Stimulated activated CD8-positive, alpha-beta memory T cell treated with anti-CD3 and anti-CD28 coated beads, Interleukin-2, amount 100 ng/mL, for 1 hour (primary cell): ENCODE measurements around the gene DHX35.
"Not testable (repeated sequence)": the region's sequence is repeated elsewhere in the genome, so short reads cannot be mapped to it uniquely, and the experiment has no call there.

Source experiments
- DNase-seq, 2 donors: peaks; one replicate each; pipeline ENCODE4 v3.0.0-alpha.2; 2020; ENCODE audit warnings: low read depth in 2 of 2

Gene DHX35

DNA sequence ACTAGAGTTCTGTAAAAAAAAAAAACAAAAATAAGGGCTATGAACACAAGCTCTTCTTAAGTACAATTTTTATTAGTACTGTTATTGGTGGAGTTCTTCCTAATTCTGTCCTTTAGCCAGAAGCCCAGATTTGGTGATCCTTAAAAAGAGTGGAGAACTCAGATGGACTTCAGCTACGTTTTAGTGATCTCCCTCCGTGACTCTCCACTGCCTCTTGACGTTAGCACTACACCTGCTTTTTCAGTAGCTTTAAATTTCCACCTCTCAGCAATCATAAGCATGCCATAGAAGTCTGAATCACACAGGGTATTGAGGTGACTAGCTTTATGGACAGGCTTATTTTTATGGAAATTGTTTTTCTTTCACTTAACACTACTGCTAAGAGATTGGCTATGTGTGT lies 17.7 kb downstream of the DHX35 start:
- DNase-seq: no peak

- DNase-seq: no peak
Observed at GRCh38 chr20:38982291-38982690, 20.1 kb downstream of the DHX35 start.

GRCh38 chr20:38985060-38985459 lies 22.9 kb downstream of the DHX35 start:
- no peak for DNase-seq

- DNase-seq: no peak
Observed at GRCh38 chr20:38985603-38986170, 23.5 kb downstream of the DHX35 start.

- DNase-seq: no peak
Observed at GRCh38 chr20:38986663-38987062, 24.5 kb downstream of the DHX35 start.

DNA sequence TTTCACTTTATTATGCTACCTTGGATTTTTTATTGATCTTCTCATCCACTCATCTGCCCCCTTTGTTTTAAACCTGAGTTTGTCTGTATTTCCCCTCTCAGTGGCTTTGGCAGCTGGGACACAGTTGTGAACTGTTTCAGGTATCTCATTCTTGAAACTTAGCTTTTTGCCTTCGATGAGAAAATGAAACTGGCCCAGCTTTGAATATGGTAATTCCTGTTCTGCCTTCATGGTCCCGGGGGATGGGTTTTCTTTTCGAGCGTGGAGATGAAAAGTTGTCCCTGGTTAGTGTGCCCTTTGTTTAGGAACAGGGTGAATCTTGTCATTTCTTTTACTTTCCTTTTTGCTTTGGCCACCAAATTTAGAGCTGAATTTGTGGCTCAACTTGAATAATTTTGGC lies 25.6 kb downstream of the DHX35 start:
- no peak for DNase-seq

GRCh38 chr20:38990728-38991127 lies 28.6 kb downstream of the DHX35 start:
- DNase-seq: no peak

DNA sequence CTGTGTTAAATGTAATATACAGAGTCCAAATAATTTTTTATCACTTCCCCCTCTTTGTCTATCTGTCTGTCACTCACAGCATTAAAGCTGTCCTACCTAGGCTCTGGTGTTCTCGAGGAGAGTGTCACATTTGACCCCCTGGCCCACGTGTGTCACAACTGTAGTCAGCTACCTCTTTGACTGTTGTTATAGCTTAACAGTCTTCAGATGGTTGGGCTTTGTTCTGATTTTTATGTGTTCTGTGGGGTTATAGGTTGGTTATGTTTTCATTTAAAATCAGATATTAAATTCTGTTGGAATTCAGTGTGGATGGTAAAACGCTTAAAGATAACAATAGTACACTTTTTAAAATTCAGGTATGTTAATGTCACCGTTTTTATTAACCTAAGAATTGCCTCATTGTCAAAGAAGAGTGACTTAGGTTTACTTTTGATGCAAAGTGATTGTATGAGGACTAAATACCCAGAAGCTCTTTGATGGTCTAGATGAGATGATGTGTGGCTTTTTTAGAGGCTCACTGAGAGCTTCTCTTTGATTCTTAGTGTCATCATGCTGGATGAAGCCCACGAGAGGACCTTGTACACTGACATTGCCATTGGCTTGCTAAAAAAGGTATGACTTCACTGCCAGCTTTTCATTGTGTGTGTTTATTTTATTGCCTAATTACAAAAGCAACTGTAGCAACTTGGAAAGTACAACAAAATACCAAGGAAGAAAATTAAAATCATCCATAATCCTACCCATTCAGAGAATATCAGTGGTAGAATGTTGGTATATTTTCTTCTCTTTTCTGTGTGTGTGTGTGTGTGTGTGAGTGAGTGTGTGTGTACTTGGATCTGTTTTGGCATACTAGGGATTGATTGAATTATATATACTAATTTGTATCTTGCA lies 29.9 kb downstream of the DHX35 start:
- no peak for DNase-seq

DNA sequence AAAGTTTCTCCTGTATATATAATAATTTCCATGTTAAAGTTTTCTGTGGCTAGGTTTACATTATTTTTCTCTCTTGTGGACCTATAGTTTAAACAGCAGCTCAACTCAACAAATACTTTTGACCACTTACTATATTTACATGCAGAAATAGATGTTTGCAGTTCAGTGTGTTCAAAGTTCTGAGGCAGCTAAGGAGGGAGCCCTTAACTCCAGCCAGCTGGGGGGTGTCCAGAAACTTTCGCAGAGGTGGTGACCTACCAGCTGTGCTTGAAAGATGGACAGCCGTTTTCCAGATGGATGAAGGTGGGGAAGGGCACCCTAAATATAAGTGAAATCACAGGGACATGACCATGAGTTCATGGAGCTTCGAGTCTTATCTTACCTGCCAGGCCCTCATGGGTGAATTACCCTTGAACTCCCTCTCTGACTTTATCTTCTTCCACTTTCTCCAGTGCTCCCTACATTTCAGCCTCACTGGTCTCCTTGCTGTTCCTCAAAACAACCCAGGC lies 33.4 kb downstream of the DHX35 start:
- no peak for DNase-seq

- DNase-seq: not testable (repeated sequence)
Observed at GRCh38 chr20:38996866-38997265, 34.7 kb downstream of the DHX35 start.

- no peak for DNase-seq
Observed at GRCh38 chr20:38997622-38998021, 35.5 kb downstream of the DHX35 start.

- DNase-seq: no peak
Observed at GRCh38 chr20:38999217-38999616, 37.1 kb downstream of the DHX35 start.

DNA sequence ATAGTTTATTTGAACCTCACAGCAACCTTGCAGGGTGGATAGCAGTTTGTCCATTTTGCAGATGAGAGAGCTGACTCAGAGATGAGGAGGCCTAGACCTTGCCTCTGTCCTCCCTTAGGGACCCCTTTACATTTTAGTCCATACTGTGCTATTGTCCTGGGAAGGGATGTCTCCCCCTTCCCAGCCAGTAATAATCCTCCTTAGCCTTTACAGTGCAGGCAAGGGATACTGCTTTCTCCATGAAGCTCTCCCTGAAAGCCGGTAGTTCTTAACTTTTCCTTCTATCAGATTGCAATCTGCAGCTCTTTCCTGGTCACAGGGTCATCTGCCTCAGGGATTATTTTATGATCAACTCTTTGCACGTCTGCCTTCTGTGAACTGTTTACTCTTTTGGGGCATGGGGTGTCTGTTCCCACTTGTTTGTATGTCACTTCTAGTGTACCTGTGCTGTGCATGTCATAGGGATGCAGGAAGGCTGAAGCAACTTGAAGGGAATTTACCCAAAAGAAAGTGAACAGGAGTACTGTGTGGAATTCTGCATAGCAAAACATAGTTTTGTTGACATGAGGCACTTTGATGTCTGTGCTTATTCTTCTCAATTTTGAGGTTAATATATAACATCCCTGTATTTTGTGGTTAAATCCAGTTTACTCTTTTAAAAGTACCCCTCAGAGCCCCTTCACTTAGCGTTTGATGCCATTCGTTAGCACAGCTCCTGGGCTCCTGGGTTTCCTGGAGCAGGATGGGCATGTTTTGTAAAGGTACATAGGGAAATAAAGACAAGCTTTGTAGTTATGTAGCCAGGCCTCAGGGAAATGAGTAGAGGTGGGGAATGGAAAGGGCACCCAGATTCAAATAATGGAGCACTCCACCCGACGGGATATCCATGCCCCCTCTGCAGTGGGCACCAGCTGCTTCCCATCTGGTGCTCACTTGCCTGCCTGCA lies 38.1 kb downstream of the DHX35 start:
- no peak for DNase-seq

- DNase-seq: peak in 1 of 2 donors; percentile 5
Observed at GRCh38 chr20:39004508-39004907, 42.4 kb downstream of the DHX35 start.

DNA sequence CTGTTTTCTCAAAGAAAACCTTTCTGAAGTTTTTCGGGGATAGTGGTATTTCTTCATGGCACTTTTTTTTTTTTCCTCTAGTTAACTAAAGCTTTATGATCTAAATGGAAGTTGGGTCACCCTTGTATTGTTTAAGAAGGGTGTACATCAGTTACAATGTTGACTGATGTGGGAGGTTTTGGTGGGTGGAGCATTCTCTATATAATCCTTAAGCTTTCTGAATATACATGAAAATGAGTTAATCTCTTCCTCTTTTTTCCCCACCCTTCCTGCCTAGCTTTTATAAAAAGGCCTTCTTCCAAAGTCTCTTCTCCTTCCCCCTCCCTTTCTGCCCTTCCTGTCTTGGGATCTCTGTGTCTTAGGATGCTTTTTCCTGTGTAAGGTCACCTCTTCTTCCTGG lies 47.2 kb downstream of the DHX35 start:
- no peak for DNase-seq

GRCh38 chr20:39010496-39010895 lies 48.4 kb downstream of the DHX35 start:
- DNase-seq: no peak

GRCh38 chr20:39013662-39014109 lies 51.5 kb downstream of the DHX35 start:
- DNase-seq: no peak

- no peak for DNase-seq
Observed at GRCh38 chr20:39016041-39016440, 53.9 kb downstream of the DHX35 start.

GRCh38 chr20:39016506-39016905 lies 54.4 kb downstream of the DHX35 start:
- DNase-seq: no peak

- no peak for DNase-seq
Observed at GRCh38 chr20:39019027-39019426, 56.9 kb downstream of the DHX35 start.

- DNase-seq: no peak
Observed at GRCh38 chr20:39019805-39020325, 57.7 kb downstream of the DHX35 start.

DNA sequence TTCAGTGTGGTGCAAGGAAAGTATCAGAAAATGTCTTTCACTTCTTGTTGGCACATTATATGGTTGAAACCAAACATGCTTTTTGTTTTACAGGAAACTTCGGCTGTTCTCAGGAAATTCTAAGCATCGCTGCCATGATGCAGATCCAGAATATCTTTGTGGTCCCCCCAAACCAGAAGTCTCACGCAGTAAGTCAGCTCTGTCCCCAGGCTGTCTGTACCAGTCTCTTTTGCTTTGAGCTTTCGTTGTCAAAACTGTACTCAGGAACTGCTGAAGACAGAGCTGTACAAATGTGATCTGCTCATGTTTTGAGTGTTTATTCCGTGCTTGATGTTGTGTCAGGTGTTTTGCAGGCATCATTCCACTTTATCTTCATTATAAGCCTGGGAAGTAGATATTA lies 59.6 kb downstream of the DHX35 start:
- DNase-seq: no peak
